NT2/D1 (cell line): ENCODE data around the gene C11orf16.

ENCODE experiments used
- YY1 ChIP-seq: IDR thresholded peaks from 2 replicates; pipeline ENCODE4 v1.6.1; 2011; ENCODE audit not compliant: insufficient read length, insufficient read depth
- ZNF274 ChIP-seq: IDR thresholded peaks from 2 replicates; pipeline ENCODE4 v1.6.1; 2011; ENCODE audit warnings: mild to moderate bottlenecking, low read depth, low read length

DNA sequence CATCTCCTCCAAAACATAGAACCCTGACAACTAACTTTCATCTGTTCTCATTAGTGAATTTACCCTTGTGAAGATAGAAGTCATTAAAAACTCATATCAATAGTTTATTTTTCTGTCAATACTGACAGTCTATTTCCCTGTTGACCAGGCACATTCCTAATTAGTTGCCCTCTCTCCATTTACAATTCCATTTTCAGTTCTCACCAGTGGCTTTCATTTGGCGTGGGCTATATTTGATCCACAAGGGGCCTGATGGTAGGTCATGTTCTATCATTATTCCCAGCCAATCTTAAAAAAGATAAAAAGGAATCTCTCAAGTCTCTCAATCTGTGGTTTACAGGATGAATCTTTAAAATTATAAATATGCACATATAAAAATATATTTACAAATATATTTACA, 25.6 kb downstream of the C11orf16 start:
- no peak for TF ChIP-seq YY1
- no peak for TF ChIP-seq ZNF274
